ENCODE results near the gene SBF2.

GRCh38 chr11:9747828-9748227 lies 546.2 kb downstream of the SBF2 start:
- TF ChIP-seq FOXP2 (optimal IDR thresholded peaks at IDR 0.05; ENCODE audit: borderline replicate concordance, extremely low read depth, extremely low read length, insufficient read depth) (no peak), POLR2AphosphoS5 (IDR thresholded peaks at IDR 0.05; ENCODE audit: low read depth, low read length) (no peak), REST (IDR thresholded peaks at IDR 0.05; ENCODE audit: insufficient read depth in 1 of 2, low read depth in 2 of 2, low read length in 2 of 2) (no peak), SIN3A (IDR thresholded peaks at IDR 0.05; ENCODE audit: borderline replicate concordance, insufficient read depth, low read length) (no peak), TAF1 (IDR thresholded peaks at IDR 0.05; ENCODE audit: borderline replicate concordance, insufficient read depth, low read length) (no peak)

All from PFSK-1 (cell line).